HG02763 (cell line): ENCODE results near the gene TKT.

ENCODE experiments used
- ATAC-seq: cut with Tn5 transposase; IDR thresholded peaks from one replicate; pipeline ENCODE4 v1.9.1; 2021; ENCODE audit warnings: mild to moderate bottlenecking, moderate library complexity; ENCODE audit not compliant: unreplicated experiment

The TKT gene

GRCh38 chr3:53183514-53183913, 72.3 kb downstream of the TKT start:
- ATAC-seq, result no peak

- ATAC-seq, result no peak
Measured at GRCh38 chr3:53182764-53183355, 73.0 kb downstream of the TKT start.

DNA sequence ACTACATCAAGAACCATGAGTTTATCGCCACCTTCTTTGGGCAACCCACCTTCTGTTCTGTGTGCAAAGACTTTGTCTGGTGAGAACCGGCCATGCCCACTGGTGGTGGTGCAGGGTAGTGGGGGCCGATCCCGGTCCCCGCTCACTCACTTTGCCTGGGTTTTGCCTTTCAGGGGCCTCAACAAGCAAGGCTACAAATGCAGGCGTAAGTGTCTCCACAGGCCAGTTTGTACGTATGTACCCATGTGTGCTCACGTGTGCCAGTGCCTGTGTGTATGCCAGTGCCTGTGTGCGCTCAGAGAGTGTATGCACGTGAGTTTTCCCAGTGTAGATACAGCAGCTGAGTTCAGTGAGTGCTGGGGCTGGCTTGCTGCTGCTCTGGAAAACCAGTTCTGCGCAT, 74.3 kb downstream of the TKT start:
- no peak for ATAC-seq

DNA sequence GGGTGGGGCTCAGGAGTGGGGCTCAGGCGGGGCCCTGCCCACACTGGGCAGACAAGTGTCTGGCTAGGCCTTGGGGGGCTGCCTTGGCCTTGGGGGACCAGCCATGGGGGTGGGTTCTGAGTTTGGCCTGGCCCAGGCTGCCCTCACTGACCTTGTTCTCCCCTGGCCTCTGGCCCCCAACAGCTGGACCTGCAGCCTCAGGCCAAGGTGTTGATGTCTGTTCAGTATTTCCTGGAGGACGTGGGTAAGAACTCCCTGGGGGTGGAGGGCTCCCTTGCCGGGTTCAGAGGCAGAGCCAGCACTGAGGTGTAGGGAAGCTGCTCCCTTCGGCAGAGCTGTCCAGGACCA, 74.8 kb downstream of the TKT start:
- peak; percentile 21 for ATAC-seq

- ATAC-seq, result peak; percentile 86
Measured at GRCh38 chr3:53180305-53181023, 75.4 kb downstream of the TKT start.

DNA sequence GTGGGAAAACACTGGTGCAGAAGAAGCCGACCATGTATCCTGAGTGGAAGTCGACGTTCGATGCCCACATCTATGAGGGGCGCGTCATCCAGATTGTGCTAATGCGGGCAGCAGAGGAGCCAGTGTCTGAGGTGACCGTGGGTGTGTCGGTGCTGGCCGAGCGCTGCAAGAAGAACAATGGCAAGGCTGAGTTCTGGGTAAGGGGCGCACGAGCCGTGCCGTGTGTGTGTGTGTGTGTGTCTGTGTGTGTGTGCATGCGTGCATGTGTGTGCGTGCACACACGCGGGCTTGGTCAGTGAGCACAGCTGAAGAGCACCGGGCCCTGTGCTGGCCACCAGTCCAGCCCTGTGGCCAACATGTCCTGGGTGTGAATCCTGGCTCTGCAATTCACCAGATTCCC, 76.2 kb downstream of the TKT start:
- no peak for ATAC-seq

DNA sequence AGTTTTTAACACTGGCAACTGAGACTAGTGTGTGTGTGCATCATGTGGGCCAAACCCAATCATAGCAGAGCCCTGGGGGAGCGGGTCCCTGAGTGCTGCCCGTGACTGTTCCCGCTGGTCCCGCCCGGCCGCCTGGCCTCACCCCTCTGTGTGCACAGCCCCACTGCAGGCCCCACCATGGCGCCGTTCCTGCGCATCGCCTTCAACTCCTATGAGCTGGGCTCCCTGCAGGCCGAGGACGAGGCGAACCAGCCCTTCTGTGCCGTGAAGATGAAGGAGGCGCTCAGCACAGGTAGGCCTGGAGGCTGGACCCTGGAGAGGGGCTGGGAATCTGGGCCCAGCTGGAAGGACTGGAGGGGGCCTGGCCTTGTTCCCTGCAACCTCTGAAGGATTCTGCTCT, 77.6 kb downstream of the TKT start:
- no peak for ATAC-seq

DNA sequence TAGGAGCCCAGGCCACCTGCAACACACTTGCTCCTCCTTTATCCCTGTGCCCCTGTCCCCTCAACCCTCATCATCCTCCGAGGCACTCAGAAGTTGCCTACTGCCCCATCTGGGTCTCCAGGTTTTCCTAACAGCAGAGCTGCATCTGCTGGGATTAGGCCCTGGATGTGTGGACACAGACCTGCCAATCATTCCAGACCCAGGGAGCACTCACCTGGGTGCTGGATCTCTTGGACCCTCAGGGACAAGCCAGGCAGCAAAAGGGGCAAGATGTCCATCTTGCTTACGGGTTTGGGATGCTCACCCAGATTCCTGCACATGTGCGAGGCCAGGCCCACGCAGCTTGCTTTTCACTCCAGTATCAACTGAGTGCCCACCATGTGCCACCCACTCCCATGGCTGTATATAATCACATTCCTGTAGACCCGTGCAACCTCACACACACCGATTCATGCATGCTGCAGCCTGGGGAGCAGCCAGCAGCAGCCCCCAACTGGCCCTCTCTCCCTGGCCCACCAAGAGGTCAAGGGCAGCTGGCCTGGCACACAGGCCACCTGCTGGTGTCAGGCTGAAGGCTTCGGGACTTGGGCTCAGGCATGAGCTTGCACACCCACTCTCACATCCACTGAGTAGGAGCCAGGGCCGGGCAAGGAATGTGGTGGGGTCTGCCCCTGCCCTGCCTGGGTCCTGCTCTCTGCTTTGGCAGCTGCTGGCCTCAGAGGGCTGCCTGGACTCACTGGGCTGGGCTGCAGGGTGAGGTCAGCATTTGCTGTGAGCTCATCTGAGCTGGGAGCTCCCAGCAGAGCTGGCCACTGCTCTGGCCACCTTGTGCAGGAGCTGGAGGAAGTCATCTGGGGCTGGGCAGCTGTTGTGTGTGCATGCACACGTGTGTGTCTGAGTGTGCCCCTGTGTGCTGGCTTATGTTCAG, 79.9 kb downstream of the TKT start:
- no peak for ATAC-seq
